PC-3 (cell line): ENCODE data around the gene DOK3.

Experiments used
- EZH2 ChIP-seq: fragments of 300-600 bp; sonication (generic); IDR thresholded peaks from one replicate; pipeline ENCODE4 v1.6.1; 2017; ENCODE audit warnings: antibody characterized with exemption, mild to moderate bottlenecking, low read length; ENCODE audit not compliant: unreplicated experiment
- TF ChIP-seq, protein P1 (sequence below): fragments of 300-600 bp; sonication (generic); conservative IDR thresholded peaks from 2 replicates; pipeline ENCODE4 v1.5.1; 2017; ENCODE audit warnings: antibody characterized with exemption, low read depth, mild to moderate bottlenecking, low read length

- TF ChIP-seq, protein P1, sequence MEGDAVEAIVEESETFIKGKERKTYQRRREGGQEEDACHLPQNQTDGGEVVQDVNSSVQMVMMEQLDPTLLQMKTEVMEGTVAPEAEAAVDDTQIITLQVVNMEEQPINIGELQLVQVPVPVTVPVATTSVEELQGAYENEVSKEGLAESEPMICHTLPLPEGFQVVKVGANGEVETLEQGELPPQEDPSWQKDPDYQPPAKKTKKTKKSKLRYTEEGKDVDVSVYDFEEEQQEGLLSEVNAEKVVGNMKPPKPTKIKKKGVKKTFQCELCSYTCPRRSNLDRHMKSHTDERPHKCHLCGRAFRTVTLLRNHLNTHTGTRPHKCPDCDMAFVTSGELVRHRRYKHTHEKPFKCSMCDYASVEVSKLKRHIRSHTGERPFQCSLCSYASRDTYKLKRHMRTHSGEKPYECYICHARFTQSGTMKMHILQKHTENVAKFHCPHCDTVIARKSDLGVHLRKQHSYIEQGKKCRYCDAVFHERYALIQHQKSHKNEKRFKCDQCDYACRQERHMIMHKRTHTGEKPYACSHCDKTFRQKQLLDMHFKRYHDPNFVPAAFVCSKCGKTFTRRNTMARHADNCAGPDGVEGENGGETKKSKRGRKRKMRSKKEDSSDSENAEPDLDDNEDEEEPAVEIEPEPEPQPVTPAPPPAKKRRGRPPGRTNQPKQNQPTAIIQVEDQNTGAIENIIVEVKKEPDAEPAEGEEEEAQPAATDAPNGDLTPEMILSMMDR, result no peak
- TF ChIP-seq EZH2, result no peak
Observed at GRCh38 chr5:177493795-177494345, 15.8 kb downstream of the DOK3 start.
